NCI-H2196 treated with DMSO at 0.1 percent for 48 hours (cell line): ENCODE results near the gene SECTM1.

ENCODE experiments used
- DNase-seq: peaks from one replicate; lab custom pipeline; 2025; ENCODE audit not compliant: unreplicated experiment; lab: John Stamatoyannopoulos, UW

The SECTM1 gene

GRCh38 chr17:82283208-82283749, 50.3 kb downstream of the SECTM1 start:
- no peak for DNase-seq

- no peak for DNase-seq
Measured at GRCh38 chr17:82282239-82283207, 51.0 kb downstream of the SECTM1 start.

DNA sequence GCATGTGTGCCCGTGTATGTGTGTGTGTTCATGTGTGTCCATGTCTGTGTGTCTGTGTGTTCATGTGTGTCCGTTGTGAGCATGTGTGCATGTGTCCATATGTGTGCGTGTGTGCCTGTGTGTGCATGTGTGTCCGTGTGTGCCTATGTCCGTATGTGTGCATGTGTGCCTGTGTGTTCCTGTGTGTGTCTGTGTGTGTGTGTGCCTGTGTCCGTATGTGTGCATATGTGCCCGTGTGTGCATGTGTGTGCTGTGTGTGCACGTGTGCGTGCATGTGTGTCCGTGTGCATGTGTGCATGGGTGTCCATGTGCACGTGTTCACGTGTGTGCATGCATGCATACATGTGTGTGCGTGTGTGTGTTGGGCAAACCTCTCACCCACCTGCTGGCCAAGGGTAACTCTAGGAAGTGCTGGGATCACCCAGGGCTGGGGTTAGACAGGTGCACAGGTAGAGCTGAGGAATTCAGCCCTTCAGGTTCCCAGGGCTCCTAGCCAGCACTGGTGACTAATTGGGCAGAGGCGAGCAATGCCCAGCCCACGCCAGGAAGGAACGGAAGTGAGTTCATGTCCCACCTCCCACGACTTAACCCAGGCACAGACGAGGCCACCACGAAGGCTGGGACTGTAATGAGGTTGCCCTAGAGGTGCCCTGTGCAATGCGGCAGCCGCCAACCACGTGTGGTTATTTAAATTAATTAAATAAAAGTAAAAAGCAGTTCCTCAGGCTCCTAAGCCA, 51.9 kb downstream of the SECTM1 start:
- peak; percentile 49 for DNase-seq

DNA sequence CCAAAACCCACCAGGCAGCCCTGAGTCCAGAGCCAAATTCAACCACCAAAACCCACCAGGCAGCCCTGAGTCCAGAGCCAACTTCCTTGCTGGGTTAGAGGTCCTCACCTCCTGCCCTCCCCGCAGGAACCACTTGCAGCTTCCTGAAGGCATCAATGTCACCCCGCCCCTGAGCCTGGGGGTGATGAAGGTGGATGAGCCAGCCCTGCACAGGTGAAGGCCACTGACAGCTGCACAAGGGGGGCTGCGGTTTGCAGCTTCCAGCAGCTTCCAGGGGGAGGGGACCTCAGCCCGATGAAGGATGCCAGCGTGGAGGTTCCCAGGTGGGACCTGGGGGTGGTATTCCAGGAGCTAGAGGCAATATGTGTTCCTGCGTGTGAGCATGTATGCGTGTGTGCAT, 52.5 kb downstream of the SECTM1 start:
- DNase-seq, result no peak

- DNase-seq, result no peak
Measured at GRCh38 chr17:82280537-82280936, 53.0 kb downstream of the SECTM1 start.

GRCh38 chr17:82278786-82279391, 54.7 kb downstream of the SECTM1 start:
- DNase-seq, result no peak

GRCh38 chr17:82278308-82278707, 55.3 kb downstream of the SECTM1 start:
- no peak for DNase-seq

GRCh38 chr17:82277851-82278250, 55.7 kb downstream of the SECTM1 start:
- no peak for DNase-seq

- no peak for DNase-seq
Measured at GRCh38 chr17:82276938-82277337, 56.6 kb downstream of the SECTM1 start.

GRCh38 chr17:82275326-82275725, 58.2 kb downstream of the SECTM1 start:
- no peak for DNase-seq

- DNase-seq, result no peak
Measured at GRCh38 chr17:82274134-82275020, 59.2 kb downstream of the SECTM1 start.

GRCh38 chr17:82273327-82274133, 60.0 kb downstream of the SECTM1 start, which contains the start of gene CSNK1D:
Gene CSNK1D, minus strand, starts transcription at chr17:82273700. Its CDS starts 319 bp downstream, at chr17:82273381.
- peak; percentile 89 for DNase-seq

DNA sequence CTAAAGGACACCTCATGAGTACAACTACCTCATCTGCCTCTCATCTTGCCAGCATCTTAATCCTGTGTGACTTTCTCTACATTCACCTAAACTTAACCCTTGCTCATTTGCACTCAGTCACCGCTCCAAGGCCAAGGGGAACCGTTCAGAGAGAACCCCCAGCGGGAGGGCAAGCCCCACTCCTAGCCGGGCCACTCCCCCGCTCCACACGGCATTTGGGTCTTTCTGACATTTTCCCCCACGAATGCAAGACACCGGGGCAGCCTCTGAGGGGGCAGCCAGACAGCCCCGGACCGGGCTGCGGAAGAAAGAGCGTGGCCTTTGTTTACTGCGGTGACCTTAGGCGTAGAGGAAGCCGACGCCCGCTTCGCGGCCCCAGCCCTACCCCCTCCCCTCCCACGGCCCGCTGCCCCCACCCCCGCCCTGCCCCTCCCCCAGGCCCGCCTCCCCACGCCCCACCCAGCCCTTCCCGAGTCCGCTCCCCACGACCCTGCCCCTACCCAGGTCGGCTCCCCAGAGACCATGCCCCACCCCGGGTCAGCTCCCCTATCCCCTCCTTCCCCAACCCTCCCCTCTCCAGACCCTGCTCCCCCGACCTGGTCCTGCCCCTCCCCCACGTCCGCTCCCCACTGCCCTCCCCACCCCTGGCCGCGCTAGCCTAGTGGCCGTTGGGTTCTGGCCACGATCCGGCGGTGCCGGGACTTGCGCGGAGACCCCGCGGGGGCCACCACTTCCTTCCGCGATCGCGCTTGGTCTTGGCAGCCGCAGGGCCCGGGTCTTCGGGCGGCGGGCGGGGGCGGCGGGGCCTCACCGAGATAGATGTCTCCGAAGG, 60.9 kb downstream of the SECTM1 start:
- DNase-seq, result no peak

- no peak for DNase-seq
Measured at GRCh38 chr17:82271401-82271800, 62.2 kb downstream of the SECTM1 start.
